NT2/D1 (cell line): ENCODE data around the gene RNF126.

Experiments used
- SUZ12 ChIP-seq: IDR thresholded peaks from 2 replicates; pipeline ENCODE4 v1.6.1; 2011; ENCODE audit not compliant: insufficient read length, insufficient read depth; ENCODE audit errors: extremely low read depth
- YY1 ChIP-seq: IDR thresholded peaks from 2 replicates; pipeline ENCODE4 v1.6.1; 2011; ENCODE audit not compliant: insufficient read length, insufficient read depth
- ZNF274 ChIP-seq: IDR thresholded peaks from 2 replicates; pipeline ENCODE4 v1.6.1; 2011; ENCODE audit warnings: mild to moderate bottlenecking, low read depth, low read length

DNA sequence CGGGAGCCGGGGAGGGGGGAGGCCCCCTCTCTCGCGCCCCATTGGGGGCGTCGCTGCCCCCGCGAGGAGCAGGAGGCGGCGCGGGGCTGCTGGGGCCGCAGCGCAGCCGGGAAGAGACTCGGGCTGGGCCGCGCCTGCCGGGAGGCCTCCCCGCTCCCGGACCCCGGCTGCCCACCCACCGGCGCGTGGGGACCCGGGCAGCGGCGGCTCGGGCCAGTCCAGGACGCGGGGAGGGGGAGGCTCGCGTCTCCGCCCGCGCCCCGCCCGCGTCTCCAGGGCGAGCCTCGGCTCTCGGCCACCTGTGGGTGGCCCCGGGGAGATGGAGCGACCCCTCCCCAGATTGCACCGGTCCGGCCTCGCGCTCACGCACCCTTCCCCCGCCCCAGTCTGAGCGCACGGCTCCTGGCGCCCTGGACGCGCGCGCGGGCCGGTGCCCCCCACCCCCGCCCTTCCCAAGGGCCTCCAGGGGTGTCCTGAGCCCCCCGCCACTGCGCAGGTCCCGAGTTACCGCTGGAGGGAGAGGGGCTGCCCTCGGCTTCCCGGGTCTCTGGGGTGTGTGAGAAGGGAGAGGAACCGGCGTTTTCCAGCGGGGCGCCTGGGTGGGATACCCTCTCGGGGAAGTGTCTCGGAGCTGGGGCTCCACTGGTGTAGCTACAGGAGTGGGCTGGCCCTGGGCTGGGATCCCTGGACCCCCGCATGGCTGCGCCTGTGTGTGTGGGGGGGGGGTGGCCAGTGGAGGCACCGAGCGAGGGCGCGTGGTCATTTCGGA is 46.4 kb upstream of the RNF126 start:
- TF ChIP-seq ZNF274, result no peak
- no peak for TF ChIP-seq YY1
- no peak for TF ChIP-seq SUZ12
